Activated naive CD8-positive, alpha-beta T cell treated with anti-CD3 and anti-CD28 coated beads, Interleukin-2, amount 10 ng/mL, durations not matched to agents 7 days and 5 days (primary cell): ENCODE data around the gene FXR2. TPM values are rescaled to one million over a fixed set of nuclear protein-coding genes. Genes with fewer than 3 reads are reported as not detected.

Source experiments
- total RNA-seq, 2 experiments: library from RNA; stranded (reverse); gene quantifications; one replicate each; pipeline ENCODE4 v1.2.3, GENCODE V29; 2021

Gene FXR2
- total RNA-seq, 2 experiments from 2014 or later, result 37.7 to 38.2 TPM

Other genes with a start within 250 kb of the FXR2 start
- gene TNK1, start 233.8 kb downstream of the FXR2 start, total RNA-seq, result 1 to 10 TPM; 5.2 to 6.5 TPM
- gene PLSCR3, start 220.4 kb downstream of the FXR2 start, total RNA-seq, result 10 to 100 TPM; 79.3 to 82.1 TPM
- gene TMEM256, start 210.8 kb downstream of the FXR2 start, total RNA-seq, result 10 to 100 TPM; 52.9 to 55.6 TPM
- gene NLGN2, start 207.1 kb downstream of the FXR2 start, total RNA-seq, result 1 to 10 TPM; 8.0 to 8.7 TPM
- not detected for gene SPEM1, start 194.6 kb downstream of the FXR2 start, total RNA-seq
- gene SPEM2, start 189.3 kb downstream of the FXR2 start, total RNA-seq, result not detected
- gene SPEM3, start 186.0 kb downstream of the FXR2 start, total RNA-seq, result not detected
- 10 to 100 TPM; 15.7 to 17.7 TPM for gene TMEM102, start 179.5 kb downstream of the FXR2 start, total RNA-seq
- 10 to 100 TPM; 25.4 to 28.5 TPM for gene FGF11, start 175.4 kb downstream of the FXR2 start, total RNA-seq
- 10 to 100 TPM; 15.2 to 15.7 TPM for gene CHRNB1, start 169.8 kb downstream of the FXR2 start, total RNA-seq
- gene ZBTB4, start 135.3 kb downstream of the FXR2 start, total RNA-seq, result 10 to 100 TPM; 56.0 to 58.6 TPM
- not detected for gene SLC35G6, start 133.5 kb downstream of the FXR2 start, total RNA-seq
- gene POLR2A, start 130.5 kb downstream of the FXR2 start, total RNA-seq, result 100 to 1,000 TPM; 192 to 214 TPM
- gene TNFSF12, start 65.8 kb downstream of the FXR2 start, total RNA-seq, result 10 to 100 TPM; 93.0 to 95.7 TPM
- gene TNFSF13, start 56.1 kb downstream of the FXR2 start, total RNA-seq, result 1 to 10 TPM; 8.2 to 8.4 TPM
- gene SENP3, start 53.0 kb downstream of the FXR2 start, total RNA-seq, result 10 to 100 TPM; 43.7 to 50.2 TPM
- gene CD68, start 35.3 kb downstream of the FXR2 start, total RNA-seq, result 10 to 100 TPM; 32.5 to 33.9 TPM
- gene MPDU1, start 31.0 kb downstream of the FXR2 start, total RNA-seq, result 10 to 100 TPM; 50.2 TPM
- under 1 TPM; 0.30 to 0.57 TPM for gene SOX15, start 24.8 kb downstream of the FXR2 start, total RNA-seq
- 10 to 100 TPM; 40.0 to 41.2 TPM for gene SAT2, start 12.9 kb upstream of the FXR2 start, total RNA-seq
- gene SHBG, start 15.2 kb upstream of the FXR2 start, total RNA-seq, result not detected
- gene ATP1B2, start 36.0 kb upstream of the FXR2 start, total RNA-seq, result under 1 TPM; 0.14 to 0.42 TPM
- gene TP53, start 72.6 kb upstream of the FXR2 start, total RNA-seq, result 100 to 1,000 TPM; 128 to 131 TPM
- gene WRAP53, start 73.6 kb upstream of the FXR2 start, total RNA-seq, result 10 to 100 TPM; 19.3 to 19.4 TPM
- not detected for gene EFNB3, start 90.3 kb upstream of the FXR2 start, total RNA-seq
- not detected for gene DNAH2, start 102.8 kb upstream of the FXR2 start, total RNA-seq
- 10 to 100 TPM; 43.4 to 50.9 TPM for gene KDM6B, start 219.3 kb upstream of the FXR2 start, total RNA-seq
- 1 to 10 TPM; 2.9 to 3.7 TPM for gene TMEM88, start 240.2 kb upstream of the FXR2 start, total RNA-seq
- 10 to 100 TPM; 62.1 to 71.7 TPM for gene NAA38, start 242.7 kb upstream of the FXR2 start, total RNA-seq
- 1 to 10 TPM; 7.3 to 7.9 TPM for gene CYB5D1, start 243.1 kb upstream of the FXR2 start, total RNA-seq